GM18498 (cell line): Measurements from ENCODE around the gene DUSP5.
A peak's percentile ranks its signal among the peaks of the same experiment; 100 is the strongest.
"Not testable (repeated sequence)": the region's sequence is repeated elsewhere in the genome, so short reads cannot be mapped to it uniquely, and the experiment has no call there.

Source experiments
- ATAC-seq: cut with Tn5 transposase; IDR thresholded peaks from one replicate; pipeline ENCODE4 v1.9.1; 2021; ENCODE audit warnings: mild to moderate bottlenecking, moderate library complexity; ENCODE audit not compliant: unreplicated experiment

DUSP5 gene

GRCh38 chr10:110497438-110498086, at the start of gene DUSP5:
TSS of gene DUSP5 (plus strand) at chr10:110497907. CDS start at chr10:110498122, 215 bp downstream.
- peak; percentile 70 for ATAC-seq

GRCh38 chr10:110448682-110449418, 48.9 kb upstream of the DUSP5 start:
- ATAC-seq, result no peak

GRCh38 chr10:110455446-110455845, 42.3 kb upstream of the DUSP5 start:
- ATAC-seq, result peak; percentile 59

- no peak for ATAC-seq
Observed at GRCh38 chr10:110456046-110456445, 41.7 kb upstream of the DUSP5 start.

GRCh38 chr10:110456523-110457091, 41.1 kb upstream of the DUSP5 start:
- no peak for ATAC-seq

- no peak for ATAC-seq
Observed at GRCh38 chr10:110457851-110458250, 39.9 kb upstream of the DUSP5 start.

- no peak for ATAC-seq
Observed at GRCh38 chr10:110458266-110458920, 39.3 kb upstream of the DUSP5 start.

GRCh38 chr10:110459600-110459999, 38.1 kb upstream of the DUSP5 start:
- ATAC-seq, result no peak

GRCh38 chr10:110460111-110460809, 37.4 kb upstream of the DUSP5 start:
- ATAC-seq, result no peak

- no peak for ATAC-seq
Observed at GRCh38 chr10:110461088-110461487, 36.6 kb upstream of the DUSP5 start.

GRCh38 chr10:110461530-110461929, 36.2 kb upstream of the DUSP5 start:
- no peak for ATAC-seq

GRCh38 chr10:110462166-110463095, 35.3 kb upstream of the DUSP5 start:
- ATAC-seq, result no peak

- ATAC-seq, result not testable (repeated sequence)
Observed at GRCh38 chr10:110468258-110468657, 29.4 kb upstream of the DUSP5 start.

- ATAC-seq, result not testable (repeated sequence)
Observed at GRCh38 chr10:110470541-110470940, 27.2 kb upstream of the DUSP5 start.

GRCh38 chr10:110471566-110472139, 26.1 kb upstream of the DUSP5 start:
- ATAC-seq, result no peak

- no peak for ATAC-seq
Observed at GRCh38 chr10:110474017-110474416, 23.7 kb upstream of the DUSP5 start.

- ATAC-seq, result no peak
Observed at GRCh38 chr10:110474826-110475225, 22.9 kb upstream of the DUSP5 start.

- ATAC-seq, result no peak
Observed at GRCh38 chr10:110475722-110476515, 21.8 kb upstream of the DUSP5 start.

- ATAC-seq, result no peak
Observed at GRCh38 chr10:110479710-110480109, 18.0 kb upstream of the DUSP5 start.
